ENCODE measurements around the gene ADGRF1.

The ADGRF1 gene

GRCh38 chr6:46953921-46954320 lies 88.2 kb downstream of the ADGRF1 start:
- H3K9me2 ChIP-seq (replicated peaks; ENCODE audit: insufficient read depth, low read length), result no peaks in the 10 kb centered on the region
- no peaks in the 10 kb centered on the region for H3K9me3 ChIP-seq (ENCODE audit: insufficient read depth, low read length)
- no peaks in the 10 kb centered on the region for H3K36me3 ChIP-seq (ENCODE audit: low read length)
- H3F3A ChIP-seq (ENCODE audit: insufficient read depth), result no peaks in the 10 kb centered on the region
- no peaks in the 10 kb centered on the region for H4K20me1 ChIP-seq (ENCODE audit: low read depth, low read length)
- H2AFZ ChIP-seq (ENCODE audit: low read depth, low read length, severe bottlenecking), result no peak overlapping the region
- no peaks in the 10 kb centered on the region for H3K27me3 ChIP-seq (ENCODE audit: low read length)
- no peak overlapping the region for H3K27ac ChIP-seq (ENCODE audit: low read depth, low read length)
- no peak for TF ChIP-seq CTCF (IDR thresholded peaks at IDR 0.05; ENCODE audit: insufficient read depth, low read length, poor library complexity, severe bottlenecking)
- H3K9ac ChIP-seq (ENCODE audit: low read length), result no peak overlapping the region
- no peaks in the 10 kb centered on the region for H3K79me2 ChIP-seq (ENCODE audit: insufficient read depth, low read length)
- no peak overlapping the region for H3K4me2 ChIP-seq (ENCODE audit: low read depth, low read length, poor library complexity, severe bottlenecking)
- H3K4me3 ChIP-seq (ENCODE audit: insufficient read depth, low read length, poor library complexity, severe bottlenecking), result no peak overlapping the region

GRCh38 chr6:46949632-46950280 lies 92.4 kb downstream of the ADGRF1 start:
- Histone ChIP-seq H3K9ac (ENCODE audit: low read length) (no peak overlapping the region), H2AFZ (ENCODE audit: low read depth, low read length, severe bottlenecking) (no peak overlapping the region), H3K79me2 (ENCODE audit: insufficient read depth, low read length) (no peaks in the 10 kb centered on the region), H3K36me3 (ENCODE audit: low read length) (no peaks in the 10 kb centered on the region), H3K27ac (ENCODE audit: low read depth, low read length) (no peak overlapping the region), H3F3A (ENCODE audit: insufficient read depth) (no peaks in the 10 kb centered on the region), H3K4me3 (ENCODE audit: insufficient read depth, low read length, poor library complexity, severe bottlenecking) (no peak overlapping the region), H4K20me1 (ENCODE audit: low read depth, low read length) (no peaks in the 10 kb centered on the region), H3K27me3 (ENCODE audit: low read length) (no peaks in the 10 kb centered on the region), H3K9me3 (ENCODE audit: insufficient read depth, low read length) (no peaks in the 10 kb centered on the region), H3K9me2 (replicated peaks; ENCODE audit: insufficient read depth, low read length) (no peaks in the 10 kb centered on the region), H3K4me2 (ENCODE audit: low read depth, low read length, poor library complexity, severe bottlenecking) (no peak overlapping the region)
- no peak for TF ChIP-seq EZH2phosphoT487 (conservative IDR thresholded peaks at IDR 0.05; ENCODE audit: low read length)
- no peak for TF ChIP-seq CTCF (IDR thresholded peaks at IDR 0.05; ENCODE audit: insufficient read depth, low read length, poor library complexity, severe bottlenecking)

- Histone ChIP-seq H3K36me3 (ENCODE audit: low read length) (no peaks in the 10 kb centered on the region), H3K27me3 (ENCODE audit: low read length) (no peaks in the 10 kb centered on the region), H3K9me3 (ENCODE audit: insufficient read depth, low read length) (no peaks in the 10 kb centered on the region), H3K27ac (ENCODE audit: low read depth, low read length) (no peak overlapping the region), H2AFZ (ENCODE audit: low read depth, low read length, severe bottlenecking) (no peak overlapping the region), H3K4me2 (ENCODE audit: low read depth, low read length, poor library complexity, severe bottlenecking) (no peak overlapping the region), H3K9ac (ENCODE audit: low read length) (no peak overlapping the region), H3F3A (ENCODE audit: insufficient read depth) (no peaks in the 10 kb centered on the region), H3K4me3 (ENCODE audit: insufficient read depth, low read length, poor library complexity, severe bottlenecking) (no peak overlapping the region), H3K79me2 (ENCODE audit: insufficient read depth, low read length) (no peaks in the 10 kb centered on the region), H3K9me2 (replicated peaks; ENCODE audit: insufficient read depth, low read length) (no peaks in the 10 kb centered on the region), H4K20me1 (ENCODE audit: low read depth, low read length) (no peaks in the 10 kb centered on the region)
- TF ChIP-seq EZH2phosphoT487 (conservative IDR thresholded peaks at IDR 0.05; ENCODE audit: low read length) (no peak), CTCF (IDR thresholded peaks at IDR 0.05; ENCODE audit: insufficient read depth, low read length, poor library complexity, severe bottlenecking) (no peak)
Observed at GRCh38 chr6:46948699-46949098, 93.4 kb downstream of the ADGRF1 start.
